H1 (cell line): ENCODE results near the gene PATJ. TPM values are rescaled to one million over a fixed set of nuclear protein-coding genes. Genes with fewer than 3 reads are reported as not detected.

ENCODE experiments used
- CTCF ChIA-PET: fragments of 300-600 bp; sonication (Branson Sonifier 250); formaldehyde crosslinking; loops from one replicate; lab custom pipeline; 2021; ENCODE audit not compliant: partially characterized antibody; lab: Charles Lee
- POLR2A ChIA-PET: fragments of 300-600 bp; sonication (Branson Sonifier 250); formaldehyde crosslinking; loops from one replicate; lab custom pipeline; 2021; ENCODE audit warnings: inconsistent platforms; ENCODE audit not compliant: partially characterized antibody; lab: Charles Lee
- DNase-seq, 2 experiments: peaks; one replicate each; pipeline versions ENCODE4 v3.0.0 to v3.0.0-alpha.2; 2010 to 2022; ENCODE audit warnings: low spot score in 2 of 2, low read depth in 1 of 2, mixed read lengths in 1 of 2
- FAIRE-seq: peaks from 2 replicates; lab custom pipeline; 2011; peaks lifted over from hg19 to GRCh38; lab: Jason Lieb, UNC
- H2AFZ ChIP-seq: 2 replicates; pipeline ENCODE4 v1.8.1; 2012; ENCODE audit warnings: low read length, inconsistent platforms
- H2AK5ac ChIP-seq: 2 replicates; pipeline ENCODE4 v1.6.1; 2013; ENCODE audit warnings: low read depth, low read length
- H2BK120ac ChIP-seq: replicated peaks from 2 replicates; pipeline ENCODE3; 2013; ENCODE audit warnings: low read depth, low read length, inconsistent platforms
- H2BK12ac ChIP-seq: 2 replicates; pipeline ENCODE4 v1.6.1; 2013; ENCODE audit warnings: low read depth, low read length
- H2BK15ac ChIP-seq: 2 replicates; pipeline ENCODE4 v1.6.1; 2013; ENCODE audit warnings: low read length
- H2BK20ac ChIP-seq: 2 replicates; pipeline ENCODE4 v1.6.1; 2013; ENCODE audit warnings: low read length
- H2BK5ac ChIP-seq: 2 replicates; pipeline ENCODE4 v1.6.1; 2013; ENCODE audit warnings: low read depth, low read length
- H3K14ac ChIP-seq: 2 replicates; pipeline ENCODE4 v1.6.1; 2013; ENCODE audit warnings: inconsistent platforms; ENCODE audit not compliant: insufficient read length
- H3K18ac ChIP-seq: 2 replicates; pipeline ENCODE4 v1.6.1; 2013; ENCODE audit warnings: low read length; ENCODE audit errors: extremely low read depth
- H3K23ac ChIP-seq: 2 replicates; pipeline ENCODE4 v1.6.1; 2013; ENCODE audit warnings: inconsistent platforms; ENCODE audit not compliant: insufficient read length
- H3K23me2 ChIP-seq: 2 replicates; pipeline ENCODE4 v1.6.1; 2013; ENCODE audit warnings: low read depth, low read length
- H3K27ac ChIP-seq: 2 replicates; pipeline ENCODE4 v1.6.1; 2011; ENCODE audit warnings: low read depth, low read length, inconsistent platforms
- H3K27me3 ChIP-seq, 4 experiments: replicated peaks in 1 of 4; 1 replicate in 1 of 4; 2 replicates in 3 of 4; pipeline versions ENCODE4 v1.6.1 to v1.8.1; 2011 to 2013; ENCODE audit warnings: low read length in 3 of 4, mild to moderate bottlenecking in 3 of 4, inconsistent platforms in 2 of 4, mixed read lengths in 2 of 4, moderate library complexity in 1 of 4; ENCODE audit not compliant: control insufficient read depth in 3 of 4, insufficient read depth in 3 of 4; ENCODE audit errors: extremely low read depth in 1 of 4
- H3K36me3 ChIP-seq, 4 experiments: 2 replicates each; pipeline versions ENCODE4 v1.6.1 to v1.8.1; 2011 to 2013; ENCODE audit warnings: mild to moderate bottlenecking in 4 of 4, low read length in 3 of 4, moderate library complexity in 2 of 4, control low read depth in 1 of 4, inconsistent platforms in 1 of 4; ENCODE audit not compliant: insufficient read depth in 4 of 4, control insufficient read depth in 2 of 4
- H3K4ac ChIP-seq: replicated peaks from 2 replicates; pipeline ENCODE3; 2013; ENCODE audit warnings: low read length, low read depth, mixed read lengths, inconsistent platforms; ENCODE audit not compliant: insufficient read length
- H3K4me1 ChIP-seq, 4 experiments: replicated peaks in 1 of 4; 1 replicate in 1 of 4; 2 replicates in 3 of 4; pipeline versions ENCODE4 v1.6.1 to v1.8.1; 2011 to 2013; ENCODE audit warnings: low read length in 3 of 4, inconsistent platforms in 2 of 4, mixed read lengths in 1 of 4; ENCODE audit not compliant: insufficient read depth in 4 of 4, control insufficient read depth in 3 of 4
- H3K4me2 ChIP-seq, 2 experiments: 2 replicates each; pipeline versions ENCODE4 v1.6.1 to v1.8.1; 2011 to 2013; ENCODE audit warnings: low read depth in 2 of 2, low read length in 2 of 2, control low read depth in 1 of 2, inconsistent platforms in 1 of 2, mild to moderate bottlenecking in 1 of 2; ENCODE audit not compliant: insufficient read depth in 1 of 2
- H3K4me3 ChIP-seq, 4 experiments: fragments of 200-600, 300-600 bp in 1 of 4; sonication (generic), shearing (Covaris generic), sonication (Bioruptor Twin) in 1 of 4; 2 replicates each; pipeline versions ENCODE4 v1.5.1 to v1.8.1; 2011 to 2016; ENCODE audit warnings: low read length in 4 of 4, low read depth in 3 of 4, control low read depth in 2 of 4, inconsistent platforms in 2 of 4, mild to moderate bottlenecking in 2 of 4, mixed read lengths in 1 of 4, moderate library complexity in 1 of 4; ENCODE audit not compliant: insufficient read depth in 2 of 4; ENCODE audit errors: extremely low read depth in 1 of 4
- H3K56ac ChIP-seq: replicated peaks from 2 replicates; pipeline ENCODE3; 2013; ENCODE audit warnings: low read depth, mild to moderate bottlenecking, mixed read lengths, low read length, inconsistent platforms; ENCODE audit not compliant: insufficient read length
- H3K79me1 ChIP-seq: 2 replicates; pipeline ENCODE4 v1.6.1; 2013; ENCODE audit warnings: low read depth, low read length, control low read depth
- H3K79me2 ChIP-seq, 2 experiments: 2 replicates each; pipeline versions ENCODE4 v1.6.1 to v1.8.1; 2012 to 2013; ENCODE audit warnings: low read length in 2 of 2, mild to moderate bottlenecking in 2 of 2, inconsistent platforms in 1 of 2; ENCODE audit not compliant: insufficient read depth in 2 of 2, control insufficient read depth in 1 of 2
- H3K9ac ChIP-seq, 4 experiments: replicated peaks in 1 of 4; 1 replicate in 1 of 4; 2 replicates in 3 of 4; pipeline versions ENCODE4 v1.6.1 to v1.8.1; 2011 to 2013; ENCODE audit warnings: low read depth in 3 of 4, low read length in 3 of 4, control low read depth in 2 of 4, mild to moderate bottlenecking in 2 of 4, moderate library complexity in 2 of 4, inconsistent platforms in 1 of 4; ENCODE audit errors: extremely low read depth in 1 of 4
- H3K9me3 ChIP-seq, 2 experiments: 2 replicates each; pipeline versions ENCODE4 v1.6.1 to v1.8.1; 2012 to 2013; ENCODE audit warnings: mild to moderate bottlenecking in 2 of 2, moderate library complexity in 2 of 2, control low read depth in 1 of 2, inconsistent platforms in 1 of 2, low read depth in 1 of 2, low read length in 1 of 2, mixed read lengths in 1 of 2; ENCODE audit not compliant: insufficient read depth in 2 of 2
- H4K20me1 ChIP-seq, 2 experiments: replicated peaks in 1 of 2; 2 replicates each; pipeline versions ENCODE3 to v1.8.1; 2011 to 2013; ENCODE audit warnings: inconsistent platforms in 2 of 2, low read length in 2 of 2, mild to moderate bottlenecking in 1 of 2; ENCODE audit not compliant: insufficient read depth in 2 of 2, control insufficient read depth in 1 of 2
- H4K5ac ChIP-seq: 2 replicates; pipeline ENCODE4 v1.6.1; 2013; ENCODE audit warnings: low read length, low read depth, mixed read lengths, inconsistent platforms; ENCODE audit not compliant: insufficient read length
- H4K8ac ChIP-seq: 2 replicates; pipeline ENCODE4 v1.8.0; 2013; ENCODE audit warnings: mild to moderate bottlenecking, moderate library complexity, low read length, inconsistent platforms; ENCODE audit not compliant: insufficient read depth; ENCODE audit errors: extremely low read depth
- H4K91ac ChIP-seq: replicated peaks from 2 replicates; pipeline ENCODE3; 2013; ENCODE audit warnings: low read length, mixed read lengths, inconsistent platforms; ENCODE audit not compliant: insufficient read length
- BCL11A ChIP-seq, 2 experiments: IDR thresholded peaks; one replicate each; pipeline ENCODE4 v1.6.1; 2011; ENCODE audit warnings: low read depth in 2 of 2, low read length in 2 of 2, mild to moderate bottlenecking in 2 of 2
- EGR1 ChIP-seq: IDR thresholded peaks from 2 replicates; pipeline ENCODE4 v1.6.1; 2011; ENCODE audit warnings: low read depth, low read length, borderline replicate concordance
- GABPA ChIP-seq: IDR thresholded peaks from 2 replicates; pipeline ENCODE4 v1.6.1; 2011; ENCODE audit warnings: mild to moderate bottlenecking, low read length, moderate library complexity, borderline replicate concordance; ENCODE audit not compliant: insufficient read depth
- JUND ChIP-seq: IDR thresholded peaks from 2 replicates; pipeline ENCODE4 v1.6.1; 2011; ENCODE audit warnings: mild to moderate bottlenecking, improper control_type of control experiment, low read length
- KDM4A ChIP-seq: IDR thresholded peaks from one replicate; pipeline ENCODE4 v1.7.1; 2012; ENCODE audit warnings: low read depth, mild to moderate bottlenecking, moderate library complexity, low read length, inconsistent platforms; ENCODE audit not compliant: severe bottlenecking
- MAX ChIP-seq: IDR thresholded peaks from 2 replicates; pipeline ENCODE4 v1.6.1; 2012; ENCODE audit warnings: inconsistent platforms
- SP1 ChIP-seq: IDR thresholded peaks from 2 replicates; pipeline ENCODE4 v1.6.1; 2011; ENCODE audit warnings: low read depth, low read length
- USF2 ChIP-seq: IDR thresholded peaks from 2 replicates; pipeline ENCODE4 v1.6.1; 2011; ENCODE audit warnings: low read length, improper control_type of control experiment
- WGBS, 2 experiments: shearing (Covaris generic) in 1 of 2; methylation state at CpG; one replicate each; pipeline versions ENCODE4 v1.1.6 to v1.1.7; 2013 to 2015; ENCODE audit warnings: low lambda C conversion rate in 2 of 2, mixed read lengths in 2 of 2, inconsistent platforms in 1 of 2, low coverage in 1 of 2, missing lambda C conversion rate in 1 of 2; ENCODE audit not compliant: insufficient replicate concordance in 2 of 2, insufficient coverage in 1 of 2, insufficient read length in 1 of 2; ENCODE audit errors: extremely low coverage in 1 of 2, missing lambda C conversion rate in 1 of 2; 5-methylcytosine and 5-hydroxymethylcytosine counted together
- polyA plus RNA-seq, 7 experiments: library from polyadenylated mRNA; depleted of rRNA in 3 of 7; stranded (reverse) in 5 of 7; unstranded in 2 of 7; fragments of >200 nt in 5 of 7; fragments of 200-250 nt in 2 of 7; gene quantifications; 1 replicate in 5 of 7; 2 replicates in 1 of 7; 4 replicates in 1 of 7; pipeline versions ENCODE4 v1.2.1 to v1.2.3, GENCODE V29; 2011 to 2013; ENCODE audit warnings: missing spikeins in 2 of 7, mixed read lengths in 2 of 7
- total RNA-seq: library from RNA; stranded (reverse); fragmentation: NEBNext Ultra II Directional; extraction: Animal tissue kit (Norgen Biotek cat#: 25700); gene quantifications from 2 replicates; pipeline ENCODE4 v1.2.1, GENCODE V29; 2021

PATJ gene
- total and polyA plus RNA-seq, 2 of the 8 experiments (the other 6 are each of a cell fraction or from before 2014, with no cell fraction given), result 8.2 to 55.6 TPM

- Histone ChIP-seq H2BK12ac (no peak overlapping the region), H3K4me3 (no peak overlapping the region), H3K27ac (no peak overlapping the region), H2BK20ac (no peak overlapping the region), H4K20me1 (no peaks in the 10 kb centered on the region), H3K56ac (no peak overlapping the region), H3K27me3 (no peaks in the 10 kb centered on the region), H2BK15ac (no peak overlapping the region), H4K91ac (no peak overlapping the region), H3K23ac (no peak overlapping the region), H2AK5ac (no peak overlapping the region), H3K4ac (no peak overlapping the region), H3K9ac (no peak overlapping the region), H3K4me1 (no peaks in the 10 kb centered on the region)
- CTCF ChIA-PET, result no interaction called here
- TF ChIP-seq EGR1, result no peak
- TF ChIP-seq MAX, result no peak
- no peak for TF ChIP-seq JUND
- no peak for TF ChIP-seq BCL11A (IDR thresholded peaks at IDR 0.05; ENCODE audit: low read depth in 2 of 2, low read length in 2 of 2)
- TF ChIP-seq SP1, result no peak
- TF ChIP-seq KDM4A, result no peak
- no peak for TF ChIP-seq USF2
- TF ChIP-seq GABPA, result no peak
- TF ChIP-seq, all 59 proteins: peak for 0
- no peak overlapping the region for H4K5ac ChIP-seq
- H3K18ac ChIP-seq, result no peak overlapping the region
- H2BK5ac ChIP-seq, result no peak overlapping the region
- no peak for DNase-seq
- no peak overlapping the region for H3K14ac ChIP-seq
- H3K79me2 ChIP-seq, result no peaks in the 10 kb centered on the region
- no peak overlapping the region for H4K8ac ChIP-seq
- no peak for FAIRE-seq
- peaks cover 0 to 35% (median 11%) of the 10 kb centered on the region in 4 experiments; a peak in 7 of 8 replicates for H3K36me3 ChIP-seq
- WGBS, 2 experiments, result 94% methylated on average over 3 of the region's 3 CpGs; no CpG with 5 or more reads in 1 of the 2 experiments
- POLR2A ChIA-PET, result no interaction called here
- no peaks in the 10 kb centered on the region for H3K9me3 ChIP-seq
- no peak overlapping the region for H2AFZ ChIP-seq
- no peaks in the 10 kb centered on the region for H3K79me1 ChIP-seq
- no peak overlapping the region for H2BK120ac ChIP-seq
- no peak overlapping the region for H3K4me2 ChIP-seq
- H3K23me2 ChIP-seq, result no peaks in the 10 kb centered on the region
Measured at GRCh38 chr1:61790837-61791236, 48.6 kb downstream of the PATJ start.
